Activated naive CD8-positive, alpha-beta T cell (primary cell): Measurements from ENCODE around the gene OAF.

Source experiments
- H3K27ac Mint-ChIP-seq: one replicate; pipeline ENCODE4 v1.8.0; 2021; ENCODE audit warnings: mixed read lengths
- H3K27me3 Mint-ChIP-seq: one replicate; pipeline ENCODE4 v1.8.0; 2021; ENCODE audit warnings: mixed read lengths
- H3K36me3 Mint-ChIP-seq: one replicate; pipeline ENCODE4 v1.8.0; 2021; ENCODE audit warnings: mixed read lengths
- H3K4me1 Mint-ChIP-seq: one replicate; pipeline ENCODE4 v1.8.0; 2021; ENCODE audit warnings: low read depth, mixed read lengths
- H3K4me3 Mint-ChIP-seq: one replicate; pipeline ENCODE4 v1.8.0; 2021; ENCODE audit warnings: mild to moderate bottlenecking, mixed read lengths
- H3K9me3 Mint-ChIP-seq: one replicate; pipeline ENCODE4 v1.8.0; 2021; ENCODE audit warnings: low read depth, mixed read lengths

OAF gene

GRCh38 chr11:120231963-120232362, 21.1 kb downstream of the OAF start:
- Mint-ChIP-seq H3K4me1 (no peaks in the 10 kb centered on the region), H3K4me3 (no peak overlapping the region), H3K36me3 (no peaks in the 10 kb centered on the region), H3K27me3 (peaks cover 1% of the 10 kb centered on the region), H3K27ac (no peak overlapping the region), H3K9me3 (no peaks in the 10 kb centered on the region)

DNA sequence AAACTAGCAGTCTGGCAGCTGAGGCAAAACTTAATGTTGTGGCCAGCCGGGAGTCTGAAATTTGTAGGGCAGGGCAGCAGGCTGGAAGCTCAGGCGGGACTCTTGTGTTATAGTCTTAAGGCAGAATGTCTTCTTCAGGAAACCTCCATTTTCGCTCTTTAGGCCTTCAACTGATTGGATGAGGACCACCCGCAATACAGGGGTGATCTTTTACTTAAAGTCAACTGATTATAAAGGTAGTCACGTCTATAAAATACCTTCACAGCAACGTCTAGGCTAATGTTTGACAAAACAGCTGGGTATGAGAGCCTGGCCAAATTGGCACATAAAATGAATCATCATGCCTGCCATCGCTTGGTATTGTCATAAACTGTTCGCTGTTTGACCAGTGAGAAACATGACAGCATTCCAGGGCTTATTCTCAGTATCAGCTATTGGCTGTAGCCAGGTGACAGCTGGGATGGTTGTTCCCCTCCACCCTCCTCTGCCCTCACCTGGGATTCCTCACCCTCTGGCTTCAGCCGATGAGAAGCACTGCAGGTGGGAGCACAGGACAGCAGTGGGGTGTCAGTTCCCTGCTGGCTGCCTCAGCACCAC, 22.5 kb downstream of the OAF start:
- no peaks in the 10 kb centered on the region for H3K36me3 Mint-ChIP-seq
- H3K4me3 Mint-ChIP-seq: no peak overlapping the region
- H3K27me3 Mint-ChIP-seq: peaks cover 1% of the 10 kb centered on the region
- no peaks in the 10 kb centered on the region for H3K4me1 Mint-ChIP-seq
- no peak overlapping the region for H3K27ac Mint-ChIP-seq
- H3K9me3 Mint-ChIP-seq: no peaks in the 10 kb centered on the region

GRCh38 chr11:120235024-120235628, 24.3 kb downstream of the OAF start:
- Mint-ChIP-seq H3K27ac (no peak overlapping the region), H3K9me3 (no peaks in the 10 kb centered on the region), H3K4me3 (no peak overlapping the region), H3K27me3 (peaks cover 7% of the 10 kb centered on the region), H3K4me1 (peaks cover 3% of the 10 kb centered on the region), H3K36me3 (no peaks in the 10 kb centered on the region)

GRCh38 chr11:120236169-120237107, 25.6 kb downstream of the OAF start:
- peaks cover 17% of the 10 kb centered on the region for H3K27me3 Mint-ChIP-seq
- no peak overlapping the region for H3K4me3 Mint-ChIP-seq
- peaks cover 6% of the 10 kb centered on the region for H3K4me1 Mint-ChIP-seq
- no peak overlapping the region for H3K27ac Mint-ChIP-seq
- H3K9me3 Mint-ChIP-seq: no peaks in the 10 kb centered on the region
- no peaks in the 10 kb centered on the region for H3K36me3 Mint-ChIP-seq

GRCh38 chr11:120238968-120239620, 28.3 kb downstream of the OAF start:
- Mint-ChIP-seq H3K4me3 (no peak overlapping the region), H3K4me1 (peaks cover 6% of the 10 kb centered on the region), H3K36me3 (no peaks in the 10 kb centered on the region), H3K27me3 (peaks cover 26% of the 10 kb centered on the region), H3K9me3 (no peaks in the 10 kb centered on the region), H3K27ac (no peak overlapping the region)

DNA sequence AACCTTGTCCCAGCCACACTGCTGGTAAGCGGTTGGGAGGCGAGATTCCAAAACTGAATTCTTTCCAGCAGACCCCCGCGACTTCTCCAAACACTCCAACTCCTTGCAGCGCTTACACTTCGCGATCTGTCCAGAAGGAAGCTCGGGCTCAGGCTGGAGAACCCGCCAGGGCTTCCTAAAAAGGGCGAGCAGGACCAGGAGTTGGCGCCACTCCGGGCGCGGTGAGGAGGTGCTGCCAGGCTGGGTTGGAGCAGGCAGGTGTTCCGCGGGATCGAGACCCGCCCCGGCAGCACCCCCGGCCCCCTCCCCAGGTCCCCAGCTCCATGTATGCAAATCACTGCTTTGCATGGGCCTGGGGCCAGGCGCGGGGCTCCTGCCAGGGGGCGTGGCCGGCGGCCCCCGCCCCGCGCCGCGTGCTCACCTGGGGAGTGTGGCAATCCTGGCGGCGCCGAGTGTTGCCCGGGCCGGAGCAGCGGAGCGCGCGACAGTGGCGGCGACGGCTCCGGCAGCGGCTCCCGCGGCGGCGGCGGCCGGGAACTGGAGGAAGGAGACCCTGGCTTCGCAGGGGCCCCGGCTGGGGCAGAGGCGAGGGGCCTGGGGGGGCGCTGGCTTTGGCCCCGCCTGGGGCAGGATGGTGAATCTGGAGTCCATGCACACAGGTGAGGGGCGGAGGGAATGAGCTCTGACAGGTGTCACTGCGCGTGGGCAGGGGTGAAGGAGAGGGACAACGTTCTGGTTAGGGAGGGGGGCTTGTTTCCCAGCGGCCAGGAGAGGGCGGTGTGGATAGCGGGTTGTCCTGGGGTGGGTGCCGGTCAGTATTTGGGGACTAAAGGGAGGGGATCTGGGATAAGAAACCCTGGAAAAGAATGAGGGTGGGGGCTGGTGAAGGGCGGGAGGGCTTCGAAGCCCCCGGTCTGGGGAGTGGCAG, 29.1 kb downstream of the OAF start, which contains the start of gene POU2F3:
TSS of gene POU2F3 (plus strand) at position 428 of the 928 bp plus-strand sequence. CDS start at position 632, 204 bp downstream.
- Mint-ChIP-seq H3K9me3 (no peaks in the 10 kb centered on the region), H3K4me1 (peaks cover 6% of the 10 kb centered on the region), H3K4me3 (no peak within 1 kb of the TSS), H3K27me3 (peaks cover 26% of the 10 kb centered on the region), H3K36me3 (no peaks in the 10 kb centered on the region), H3K27ac (no peak within 1 kb of the TSS)

DNA sequence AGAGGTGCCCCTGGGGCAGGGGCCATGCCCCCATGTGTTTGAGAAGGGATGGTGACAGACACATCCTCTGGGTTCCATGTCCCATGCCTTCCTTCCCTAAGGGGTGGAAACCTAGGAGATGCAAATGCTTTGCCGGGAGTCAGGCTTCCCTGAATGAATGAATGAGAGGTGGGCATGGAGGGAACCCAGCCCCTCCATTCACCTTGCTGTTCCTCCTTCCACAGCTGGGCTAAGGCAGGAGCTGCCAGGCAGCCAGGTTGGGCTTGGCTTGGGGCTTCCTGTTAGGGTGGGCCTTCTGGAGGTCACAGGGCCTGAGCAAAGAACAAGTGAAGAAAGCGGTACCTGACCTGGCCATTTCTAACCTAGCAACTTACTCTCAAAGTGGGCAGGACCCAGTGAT, 30.0 kb downstream of the OAF start:
- Mint-ChIP-seq H3K4me3 (no peak overlapping the region), H3K4me1 (peaks cover 6% of the 10 kb centered on the region), H3K27ac (no peak overlapping the region), H3K36me3 (no peaks in the 10 kb centered on the region), H3K9me3 (no peaks in the 10 kb centered on the region), H3K27me3 (peaks cover 27% of the 10 kb centered on the region)

DNA sequence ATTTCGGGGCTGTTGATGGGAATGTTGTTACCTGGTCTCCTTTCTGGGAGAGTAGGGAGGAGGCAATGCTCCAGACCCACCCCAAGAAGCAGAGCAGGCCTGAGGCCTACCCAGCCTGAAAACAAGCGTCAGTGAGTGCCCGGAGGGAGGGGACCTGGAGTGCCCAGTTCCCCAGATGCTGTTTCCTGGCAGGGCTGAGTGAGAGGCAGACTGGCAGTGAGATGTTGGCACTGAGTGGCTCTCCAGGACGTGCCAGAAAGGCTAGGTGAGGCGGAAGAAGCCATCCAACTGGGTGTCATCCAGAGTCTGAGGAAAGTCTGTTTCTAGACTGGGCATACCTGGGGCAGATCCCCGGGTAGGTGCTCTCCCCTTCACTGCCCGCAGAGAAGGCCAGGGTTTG, 30.4 kb downstream of the OAF start:
- H3K36me3 Mint-ChIP-seq: no peaks in the 10 kb centered on the region
- no peak overlapping the region for H3K4me3 Mint-ChIP-seq
- peaks cover 27% of the 10 kb centered on the region for H3K27me3 Mint-ChIP-seq

GRCh38 chr11:120243221-120243620, 32.4 kb downstream of the OAF start:
- no peaks in the 10 kb centered on the region for H3K36me3 Mint-ChIP-seq
- no peak overlapping the region for H3K27ac Mint-ChIP-seq
- peaks cover 16% of the 10 kb centered on the region for H3K4me1 Mint-ChIP-seq
- no peaks in the 10 kb centered on the region for H3K9me3 Mint-ChIP-seq
- no peak overlapping the region for H3K4me3 Mint-ChIP-seq
- peaks cover 27% of the 10 kb centered on the region for H3K27me3 Mint-ChIP-seq

More for the DNA sequence above, 30.4 kb downstream of the OAF start:
- Mint-ChIP-seq H3K27ac (no peak overlapping the region), H3K9me3 (no peaks in the 10 kb centered on the region), H3K4me1 (peaks cover 6% of the 10 kb centered on the region)

GRCh38 chr11:120244476-120245365, 33.9 kb downstream of the OAF start:
- H3K27me3 Mint-ChIP-seq: peaks cover 21% of the 10 kb centered on the region
- no peak overlapping the region for H3K4me3 Mint-ChIP-seq
- no peak overlapping the region for H3K27ac Mint-ChIP-seq
- H3K36me3 Mint-ChIP-seq: no peaks in the 10 kb centered on the region
- H3K4me1 Mint-ChIP-seq: peaks cover 28% of the 10 kb centered on the region
- no peaks in the 10 kb centered on the region for H3K9me3 Mint-ChIP-seq

DNA sequence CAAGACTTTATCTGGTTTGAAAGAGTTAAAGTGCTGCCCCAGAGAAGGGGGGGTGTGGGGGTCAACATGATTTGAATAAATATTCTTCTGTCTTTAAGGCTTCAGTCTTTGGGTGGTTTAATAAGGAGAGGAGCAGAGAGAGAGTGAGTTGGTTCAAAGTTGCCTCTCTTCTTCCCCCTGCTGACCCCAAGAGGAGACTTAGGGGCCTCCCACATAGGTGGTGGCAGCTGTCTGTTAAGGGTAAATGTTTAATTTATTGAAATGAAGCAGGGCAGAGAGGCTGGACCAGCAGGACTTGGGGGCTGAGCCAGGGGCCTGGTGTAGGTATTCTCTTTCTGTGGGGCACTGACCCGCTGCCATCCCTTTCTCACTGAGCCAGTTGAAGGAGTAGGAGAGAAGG, 34.6 kb downstream of the OAF start:
- Mint-ChIP-seq H3K9me3 (no peaks in the 10 kb centered on the region), H3K27ac (no peak overlapping the region), H3K4me1 (peaks cover 28% of the 10 kb centered on the region), H3K36me3 (no peaks in the 10 kb centered on the region), H3K27me3 (peaks cover 20% of the 10 kb centered on the region), H3K4me3 (no peak overlapping the region)

- Mint-ChIP-seq H3K27ac (peak overlapping the region; percentile 34), H3K36me3 (no peaks in the 10 kb centered on the region), H3K9me3 (no peaks in the 10 kb centered on the region), H3K4me3 (peak overlapping the region; percentile 52), H3K4me1 (peaks cover 26% of the 10 kb centered on the region), H3K27me3 (peaks cover 11% of the 10 kb centered on the region)
Observed at GRCh38 chr11:120248551-120249278, 37.9 kb downstream of the OAF start.
